HG02759 (cell line): ENCODE measurements around the gene CTH.
"Not testable (repeated sequence)": the region's sequence is repeated elsewhere in the genome, so short reads cannot be mapped to it uniquely, and the experiment has no call there.

ENCODE experiments used
- ATAC-seq: cut with Tn5 transposase; IDR thresholded peaks from one replicate; pipeline ENCODE4 v1.9.1; 2021; ENCODE audit warnings: mild to moderate bottlenecking, moderate library complexity; ENCODE audit not compliant: unreplicated experiment

Gene CTH

DNA sequence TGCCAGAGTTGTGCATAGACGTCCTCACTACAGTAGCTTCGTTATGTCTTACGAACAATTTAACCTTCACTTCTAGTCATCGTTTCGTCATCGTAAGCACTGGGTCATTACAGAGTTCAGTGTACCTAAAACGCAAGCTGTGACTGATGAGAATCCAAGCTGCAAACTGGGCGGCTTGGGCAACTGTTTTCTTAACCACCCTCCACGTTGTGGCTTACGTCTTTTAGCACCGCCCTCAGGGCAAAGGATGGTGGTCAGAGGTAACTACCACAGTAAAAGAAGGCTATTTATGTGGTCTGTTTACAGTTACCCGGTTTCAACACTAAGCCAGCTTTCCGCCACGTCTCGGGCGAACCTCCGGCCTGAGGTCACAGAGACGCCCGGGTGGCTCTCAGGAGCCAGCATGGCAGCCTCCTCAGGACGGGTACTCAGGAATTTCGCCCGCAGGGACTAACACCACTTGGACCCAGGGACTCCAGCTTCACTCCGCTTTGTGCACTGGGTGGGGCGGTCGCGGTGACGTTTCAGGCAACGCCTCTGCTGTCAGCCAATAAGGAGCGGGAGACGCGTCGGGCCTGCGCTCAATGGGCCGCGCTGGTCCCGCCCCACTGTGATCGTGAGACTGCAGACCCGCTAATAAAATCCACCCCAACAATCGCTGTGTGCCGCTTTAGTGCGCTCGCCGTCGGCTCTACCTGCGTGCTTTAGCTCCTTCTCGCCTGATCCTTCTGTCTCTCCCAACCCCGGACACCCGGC lies at the start of gene CTH:
TSS of gene CTH (plus strand) at position 665 of the 756 bp plus-strand sequence. CDS start 148 bp downstream, outside the sequence.
- peak; percentile 97 for ATAC-seq

GRCh38 chr1:70361727-70362398 lies 49.2 kb upstream of the CTH start:
- ATAC-seq: no peak

GRCh38 chr1:70364439-70364838 lies 46.6 kb upstream of the CTH start:
- no peak for ATAC-seq

DNA sequence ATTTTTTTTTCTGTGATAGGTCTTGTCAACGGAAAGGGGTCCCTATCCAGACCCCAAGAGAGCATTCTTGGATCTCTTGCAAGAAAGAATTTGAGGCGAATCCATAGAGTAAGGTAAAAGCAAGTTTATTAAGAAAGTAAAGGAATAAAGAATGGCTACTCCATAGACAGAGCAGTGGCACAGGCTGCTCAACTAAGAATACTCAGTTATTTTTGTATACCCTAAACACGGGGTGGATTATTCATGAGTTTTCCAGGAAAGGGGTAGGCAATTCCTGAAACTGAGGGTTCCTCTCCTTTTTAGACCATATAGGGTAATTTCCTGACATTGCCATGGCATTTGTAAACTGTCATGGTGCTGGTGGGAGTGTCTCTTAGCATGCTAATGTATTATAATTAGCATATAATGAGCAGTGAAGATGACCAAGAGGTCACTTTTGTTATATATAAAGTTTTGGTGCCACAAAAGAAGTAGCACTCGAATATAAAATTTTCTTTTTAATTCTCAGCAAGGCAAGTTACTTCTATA lies 44.6 kb upstream of the CTH start:
- ATAC-seq: not testable (repeated sequence)

DNA sequence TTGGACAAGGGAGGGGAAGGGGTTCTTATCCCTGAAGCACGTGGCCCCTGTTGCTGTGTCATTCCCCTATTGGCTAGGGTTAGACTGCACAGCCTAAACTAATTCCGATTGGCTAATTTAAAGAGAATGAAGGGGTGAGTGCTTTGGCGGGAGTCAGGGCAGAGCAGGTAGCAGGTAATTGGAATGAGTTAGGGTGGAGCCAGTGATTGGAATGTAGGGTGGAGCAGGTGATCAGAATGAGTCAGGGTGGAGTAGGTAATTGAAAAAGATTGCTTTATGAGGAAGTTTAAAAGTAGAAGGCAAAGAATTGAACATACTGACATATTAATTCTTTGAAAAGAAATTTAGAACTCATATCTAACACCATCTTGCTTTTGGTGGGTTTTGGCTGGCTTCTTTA lies 44.1 kb upstream of the CTH start:
- not testable (repeated sequence) for ATAC-seq

DNA sequence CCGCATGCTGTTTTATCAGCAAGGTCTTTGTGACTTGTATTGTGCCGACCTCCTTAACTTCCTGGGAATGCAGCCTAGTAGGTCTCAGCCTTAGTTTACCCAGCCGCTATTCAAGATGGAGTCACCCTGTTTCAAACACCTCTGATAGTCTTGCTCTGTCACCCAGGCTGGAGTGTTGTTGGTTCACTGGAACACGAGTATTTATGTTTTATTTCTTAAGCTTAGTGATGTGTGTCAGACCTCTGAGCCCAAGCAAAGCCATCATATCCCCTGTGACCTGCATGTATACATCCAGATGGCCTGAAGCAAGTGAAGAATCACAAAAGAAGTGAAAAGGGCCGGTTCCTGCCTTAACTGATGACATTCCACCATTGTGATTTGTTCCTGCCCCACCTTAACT lies 43.7 kb upstream of the CTH start:
- ATAC-seq: not testable (repeated sequence)

GRCh38 chr1:70371586-70371985 lies 39.5 kb upstream of the CTH start:
- not testable (repeated sequence) for ATAC-seq

- ATAC-seq: no peak
Measured at GRCh38 chr1:70372426-70372825, 38.6 kb upstream of the CTH start.

- ATAC-seq: not testable (repeated sequence)
Measured at GRCh38 chr1:70373580-70373979, 37.5 kb upstream of the CTH start.

DNA sequence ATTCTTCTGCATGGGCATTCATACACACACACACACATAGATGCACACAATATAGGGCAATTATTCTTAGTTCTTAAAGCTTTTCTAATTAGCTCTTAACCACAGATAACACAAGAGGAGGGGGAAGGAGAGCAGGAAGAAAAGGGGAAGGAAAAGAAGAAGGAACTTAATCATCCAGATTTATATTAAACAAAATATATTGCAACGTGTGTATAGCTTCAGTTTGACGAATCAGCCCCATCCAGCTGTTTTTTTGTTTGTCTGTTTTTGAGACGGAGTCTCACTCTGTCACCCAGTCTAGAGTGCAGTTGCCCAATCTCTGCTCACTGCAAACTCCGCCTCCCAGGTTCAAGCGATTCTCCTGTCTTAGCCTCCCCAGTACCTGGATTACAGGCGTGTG lies 34.9 kb upstream of the CTH start:
- no peak for ATAC-seq

- ATAC-seq: peak; percentile 86
Measured at GRCh38 chr1:70382682-70383081, 28.4 kb upstream of the CTH start.

DNA sequence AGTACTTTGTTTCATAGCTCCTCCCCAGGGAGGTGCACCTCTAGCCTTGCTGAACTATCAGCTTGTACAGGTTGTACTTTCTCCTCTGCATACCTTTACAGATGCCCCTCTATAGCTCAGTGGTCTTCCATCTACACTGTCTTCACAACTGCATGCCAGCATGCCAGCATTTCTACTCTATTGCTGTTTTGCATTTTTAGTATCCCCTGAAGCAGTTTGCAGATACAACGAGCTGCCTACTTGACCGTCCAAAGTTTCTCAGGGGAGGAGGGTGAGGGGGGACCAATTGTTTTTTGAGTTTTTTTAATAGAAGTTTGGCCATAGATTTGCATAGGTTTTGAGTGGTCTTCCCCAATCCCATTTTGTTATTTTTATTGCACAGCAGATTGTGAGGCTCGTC lies 27.6 kb upstream of the CTH start:
- no peak for ATAC-seq

GRCh38 chr1:70384542-70384941 lies 26.5 kb upstream of the CTH start:
- no peak for ATAC-seq

- no peak for ATAC-seq
Measured at GRCh38 chr1:70385477-70385876, 25.6 kb upstream of the CTH start.

GRCh38 chr1:70386121-70386520 lies 24.9 kb upstream of the CTH start:
- ATAC-seq: no peak

DNA sequence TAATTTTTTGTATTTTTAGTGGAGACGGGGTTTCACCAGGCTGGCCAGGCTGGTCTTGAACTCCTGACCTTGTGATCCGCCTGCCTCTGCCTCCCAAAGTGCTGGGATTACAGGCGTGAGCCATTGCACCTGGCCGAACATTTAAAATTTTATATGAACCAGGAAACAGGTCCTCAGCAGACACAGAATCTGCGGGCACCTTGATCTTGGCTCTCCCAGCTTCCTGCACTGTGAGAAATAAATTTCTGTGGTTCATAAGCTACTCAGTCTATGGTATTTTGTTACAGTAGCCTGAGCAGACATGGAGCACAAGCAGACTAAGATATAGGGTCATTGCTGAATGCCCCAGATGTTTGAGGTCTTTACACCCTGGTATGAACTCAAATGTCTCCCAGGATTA lies 23.6 kb upstream of the CTH start:
- no peak for ATAC-seq

DNA sequence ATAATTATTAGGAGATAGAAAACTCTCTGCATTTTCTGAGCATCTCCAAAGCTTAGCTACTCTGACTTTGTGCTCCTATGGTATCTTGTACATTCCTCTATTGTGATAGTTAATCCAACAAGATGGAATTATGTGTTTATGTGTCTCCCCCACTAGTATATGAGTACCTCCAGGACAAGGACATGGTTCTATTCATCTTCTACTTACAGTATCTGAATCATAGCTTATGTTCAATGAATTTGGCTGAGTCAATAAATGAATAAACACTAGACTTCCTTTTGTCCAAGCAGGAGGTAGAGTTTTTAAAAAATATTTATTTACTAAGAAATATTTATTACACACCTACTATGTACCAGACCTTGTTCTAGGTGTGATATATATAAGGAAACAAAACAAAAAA lies 18.4 kb upstream of the CTH start:
- no peak for ATAC-seq

- ATAC-seq: no peak
Measured at GRCh38 chr1:70396607-70397006, 14.5 kb upstream of the CTH start.

GRCh38 chr1:70397013-70397412 lies 14.1 kb upstream of the CTH start:
- ATAC-seq: no peak

- ATAC-seq: no peak
Measured at GRCh38 chr1:70400335-70400734, 10.7 kb upstream of the CTH start.

GRCh38 chr1:70401974-70402373 lies 9.1 kb upstream of the CTH start:
- ATAC-seq: no peak

GRCh38 chr1:70403759-70404158 lies 7.3 kb upstream of the CTH start:
- no peak for ATAC-seq
